ENCODE data around the gene PDCD1. TPM values are rescaled to one million over a fixed set of nuclear protein-coding genes. Genes with fewer than 3 reads are reported as not detected.
A peak's percentile ranks its signal among the peaks of the same experiment; 100 is the strongest.

PDCD1 gene
- total RNA-seq, 5 donors from 2014 or later (not counting 1 experiment from before 2014, with no cell fraction given), result 1.3 to 6.8 (median 5.2) TPM

DNA sequence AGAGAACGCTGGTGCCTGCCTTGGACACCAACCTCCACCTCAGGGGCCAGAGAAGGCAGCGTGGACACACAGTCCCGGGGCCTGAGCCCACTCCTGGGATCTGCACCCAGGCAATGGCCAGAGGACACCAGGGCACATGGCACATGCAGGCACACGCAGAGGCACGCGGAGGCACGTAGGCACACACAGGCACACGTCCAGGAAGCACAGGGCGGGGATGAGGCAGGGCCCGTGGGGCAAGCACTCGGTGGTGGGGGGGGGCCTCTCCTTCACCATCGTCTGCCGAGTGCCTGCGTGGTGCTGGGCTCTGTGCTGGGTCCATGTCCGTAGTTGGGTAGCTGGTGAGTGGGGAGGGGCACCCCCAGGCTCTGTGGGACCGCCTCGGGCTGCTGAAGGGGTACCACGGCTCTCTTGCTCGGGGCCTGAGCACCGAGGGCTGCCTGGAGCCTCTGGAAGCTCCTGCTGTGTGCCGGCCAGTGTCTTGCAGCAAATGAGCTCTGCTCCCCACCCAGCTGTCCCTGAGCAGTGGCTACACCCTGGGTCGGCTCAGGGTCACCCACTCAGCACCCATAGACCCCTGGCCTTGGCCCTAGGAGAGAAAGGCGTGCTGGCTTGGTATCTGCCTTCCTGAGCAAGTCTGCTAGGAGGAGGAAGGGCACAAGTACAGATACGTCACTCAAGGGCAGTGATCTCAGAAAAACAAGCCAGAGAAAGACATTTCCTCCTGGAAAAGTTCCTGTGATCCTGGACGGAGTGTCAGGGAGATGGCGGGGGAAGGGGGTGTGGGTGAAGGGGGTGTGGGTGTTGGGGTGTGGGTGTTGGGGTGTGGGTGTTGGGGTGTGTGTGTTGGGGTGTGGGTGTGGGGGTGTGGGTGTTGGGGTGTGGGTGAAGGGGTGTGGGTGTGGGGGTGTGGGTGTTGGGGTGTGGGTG lies 37.3 kb upstream of the PDCD1 start:
- 89% methylated on average over 16 of the region's 26 CpGs for WGBS (ENCODE audit: insufficient coverage)
- Histone ChIP-seq H3K36me3 (ENCODE audit: control insufficient read depth in 2 of 2, extremely low read depth in 1 of 2, insufficient read depth in 1 of 2, low read length in 1 of 2) (peaks cover 0 to 5% of the 10 kb centered on the region in 2 donors), H3K4me3 (ENCODE audit: control insufficient read depth in 1 of 2, extremely low read depth in 1 of 2, low read length in 1 of 2) (no peak overlapping the region), H3K9me3 (no peaks in the 10 kb centered on the region), H3K27ac (ENCODE audit: low read length) (no peak overlapping the region), H3K27me3 (replicated peaks in 1 of 2; ENCODE audit: control insufficient read depth in 2 of 2, extremely low read depth in 1 of 2, insufficient read depth in 2 of 2, low read length in 1 of 2) (peaks cover 0 to 1% of the 10 kb centered on the region in 2 experiments), H3K4me1 (ENCODE audit: control insufficient read depth in 1 of 2, extremely low read depth in 1 of 2, insufficient read depth in 2 of 2, low read length in 2 of 2) (peaks cover 0 to 7% of the 10 kb centered on the region in 2 experiments)
- POLR2A ChIA-PET, result no interaction called here
- Mint-ChIP-seq H3K4me1 (peaks cover 0 to 13% (median 8%) of the 10 kb centered on the region in 3 donors), H3K27ac (peak overlapping the region in 1 of 2 donors; percentile 75), H3K4me3 (no peak overlapping the region), H3K36me3 (peaks cover 7% of the 10 kb centered on the region), H3K9me3 (no peaks in the 10 kb centered on the region), H3K27me3 (no peaks in the 10 kb centered on the region)
- CTCF ChIA-PET, result no interaction called here
- DNase-seq (peak in 6 of 35 experiments; percentile 1 to 56 (median 19)), ATAC-seq (replicated peaks in 1 of 4) (no peak)

DNA sequence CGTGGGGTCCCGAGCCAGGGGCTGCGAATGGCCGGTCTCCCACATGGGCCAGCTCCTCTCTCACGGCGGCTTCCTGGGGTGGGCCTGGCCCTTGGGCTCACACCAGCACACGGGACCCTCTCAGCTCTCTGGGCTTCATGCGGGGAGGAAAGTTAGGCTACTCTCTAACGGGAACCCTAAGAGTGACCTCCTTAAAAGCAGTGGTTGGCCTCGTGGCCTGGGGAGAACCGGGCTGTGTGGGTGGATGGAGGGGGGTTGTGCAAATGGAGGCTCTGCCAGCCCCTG lies 36.7 kb upstream of the PDCD1 start:
- Mint-ChIP-seq H3K9me3 (no peaks in the 10 kb centered on the region), H3K4me1 (peaks cover 0 to 13% (median 8%) of the 10 kb centered on the region in 3 donors), H3K36me3 (peaks cover 7% of the 10 kb centered on the region), H3K27ac (no peak overlapping the region), H3K4me3 (no peak overlapping the region), H3K27me3 (no peaks in the 10 kb centered on the region)
- Histone ChIP-seq H3K27ac (ENCODE audit: low read length) (no peak overlapping the region), H3K36me3 (ENCODE audit: control insufficient read depth in 2 of 2, extremely low read depth in 1 of 2, insufficient read depth in 1 of 2, low read length in 1 of 2) (peaks cover 0 to 10% of the 10 kb centered on the region in 2 donors), H3K4me1 (ENCODE audit: control insufficient read depth in 1 of 2, extremely low read depth in 1 of 2, insufficient read depth in 2 of 2, low read length in 2 of 2) (peaks cover 0 to 7% of the 10 kb centered on the region in 2 experiments), H3K4me3 (ENCODE audit: control insufficient read depth in 1 of 2, extremely low read depth in 1 of 2, low read length in 1 of 2) (no peak overlapping the region), H3K27me3 (replicated peaks in 1 of 2; ENCODE audit: control insufficient read depth in 2 of 2, extremely low read depth in 1 of 2, insufficient read depth in 2 of 2, low read length in 1 of 2) (no peaks in the 10 kb centered on the region), H3K9me3 (no peaks in the 10 kb centered on the region)
- ChIA-PET CTCF (no interaction called here), POLR2A (no interaction called here)
- WGBS (ENCODE audit: insufficient coverage), result 87% methylated on average over 9 of the region's 11 CpGs
- DNase-seq, result no peak
- ATAC-seq (replicated peaks in 1 of 4), result no peak

DNA sequence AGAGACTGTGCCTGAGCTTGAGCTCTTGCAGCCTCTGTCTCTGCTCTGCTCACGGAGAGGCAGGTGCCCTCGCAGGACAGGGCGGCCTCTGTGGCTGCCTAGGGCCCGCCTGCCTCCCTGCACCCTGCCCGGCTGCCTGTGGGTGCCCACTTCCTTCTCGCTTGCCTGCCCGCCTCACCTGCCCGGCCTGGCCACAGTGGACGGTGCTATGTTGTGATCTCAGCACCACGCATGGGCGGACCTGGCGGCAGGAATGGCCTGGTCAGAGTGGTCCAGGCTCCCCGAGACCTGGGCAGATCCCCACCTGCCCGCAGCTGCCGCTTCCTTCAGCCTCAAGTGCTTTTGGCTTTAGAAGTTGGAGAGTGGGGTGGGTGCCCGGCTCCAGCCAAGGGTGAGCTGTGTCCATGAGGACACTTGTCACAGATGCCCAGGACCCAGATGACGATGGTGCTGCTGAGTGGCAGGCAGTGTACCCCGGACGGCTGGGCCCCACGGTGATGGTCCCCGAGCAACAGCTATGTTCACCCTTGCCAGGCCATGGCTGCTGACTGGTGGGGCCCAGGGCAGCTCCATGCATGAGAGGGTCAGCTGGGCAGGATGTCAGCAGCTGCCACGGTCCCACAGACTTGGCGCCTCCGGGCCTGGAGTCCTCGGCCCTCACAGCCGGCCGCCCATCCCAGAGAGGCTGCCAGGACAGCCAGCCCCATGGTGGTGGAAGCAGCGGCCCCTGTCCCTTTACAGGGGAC lies 36.2 kb upstream of the PDCD1 start:
- ChIA-PET POLR2A (no interaction called here), CTCF (no interaction called here)
- Mint-ChIP-seq H3K4me3 (no peak overlapping the region), H3K27me3 (no peaks in the 10 kb centered on the region), H3K9me3 (no peaks in the 10 kb centered on the region), H3K27ac (no peak overlapping the region), H3K4me1 (peaks cover 0 to 15% (median 8%) of the 10 kb centered on the region in 3 donors), H3K36me3 (peaks cover 9% of the 10 kb centered on the region)
- Histone ChIP-seq H3K9me3 (no peaks in the 10 kb centered on the region), H3K36me3 (ENCODE audit: control insufficient read depth in 2 of 2, extremely low read depth in 1 of 2, insufficient read depth in 1 of 2, low read length in 1 of 2) (peaks cover 0 to 11% of the 10 kb centered on the region in 2 donors), H3K27ac (ENCODE audit: low read length) (no peak overlapping the region), H3K27me3 (replicated peaks in 1 of 2; ENCODE audit: control insufficient read depth in 2 of 2, extremely low read depth in 1 of 2, insufficient read depth in 2 of 2, low read length in 1 of 2) (no peaks in the 10 kb centered on the region), H3K4me3 (ENCODE audit: control insufficient read depth in 1 of 2, extremely low read depth in 1 of 2, low read length in 1 of 2) (no peak overlapping the region), H3K4me1 (ENCODE audit: control insufficient read depth in 1 of 2, extremely low read depth in 1 of 2, insufficient read depth in 2 of 2, low read length in 2 of 2) (peaks cover 0 to 7% of the 10 kb centered on the region in 2 experiments)
- DNase-seq (peak in 2 of 35 experiments; percentile 1 to 23), ATAC-seq (replicated peaks in 1 of 4) (no peak)
- 90% methylated on average over 28 of the region's 28 CpGs for WGBS (ENCODE audit: insufficient coverage)

DNA sequence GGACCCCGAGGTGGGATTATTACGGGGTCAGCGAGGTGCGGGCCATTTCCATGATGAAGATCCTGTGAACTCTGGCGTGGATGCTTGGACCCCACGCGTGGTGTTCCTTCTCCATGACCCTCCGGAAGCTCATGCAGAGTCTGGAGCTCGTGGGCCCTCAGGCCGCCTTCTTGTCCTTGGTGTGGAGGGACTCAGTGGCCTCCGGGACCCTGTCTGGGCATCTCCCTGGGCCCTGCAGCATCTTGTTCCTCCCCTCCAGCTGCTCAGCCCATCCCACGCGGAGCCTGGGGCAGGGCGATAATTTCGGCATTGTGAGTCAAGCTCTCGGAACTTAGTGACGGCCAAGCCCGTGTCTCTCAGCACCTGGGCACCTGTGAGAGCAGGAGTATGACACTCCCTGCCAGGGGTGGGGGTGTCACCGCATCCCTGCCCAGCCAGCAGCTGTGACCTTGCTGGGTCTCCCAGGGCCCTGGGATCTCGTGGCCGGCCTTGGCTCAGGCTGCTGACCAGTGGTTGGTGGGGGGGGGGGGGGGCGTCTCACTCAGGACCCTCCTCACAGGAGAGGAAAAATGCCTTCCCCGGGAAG lies 35.5 kb upstream of the PDCD1 start:
- Histone ChIP-seq H3K36me3 (ENCODE audit: control insufficient read depth in 2 of 2, extremely low read depth in 1 of 2, insufficient read depth in 1 of 2, low read length in 1 of 2) (peaks cover 2 to 11% of the 10 kb centered on the region in 2 donors), H3K27me3 (replicated peaks in 1 of 2; ENCODE audit: control insufficient read depth in 2 of 2, extremely low read depth in 1 of 2, insufficient read depth in 2 of 2, low read length in 1 of 2) (no peaks in the 10 kb centered on the region), H3K9me3 (no peaks in the 10 kb centered on the region), H3K4me3 (ENCODE audit: control insufficient read depth in 1 of 2, extremely low read depth in 1 of 2, low read length in 1 of 2) (no peak overlapping the region), H3K4me1 (ENCODE audit: control insufficient read depth in 1 of 2, extremely low read depth in 1 of 2, insufficient read depth in 2 of 2, low read length in 2 of 2) (peaks cover 0 to 7% of the 10 kb centered on the region in 2 experiments), H3K27ac (ENCODE audit: low read length) (no peak overlapping the region)
- peak in 1 of 35 experiments; percentile 1 for DNase-seq
- 95% methylated on average over 10 of the region's 23 CpGs for WGBS (ENCODE audit: insufficient coverage)
- no peak overlapping the region for H3K4me3 Mint-ChIP-seq
- peaks cover 10% of the 10 kb centered on the region for H3K36me3 Mint-ChIP-seq
- H3K27me3 Mint-ChIP-seq, result no peaks in the 10 kb centered on the region
- peaks cover 0 to 2% (median 0%) of the 10 kb centered on the region in 3 donors for H3K9me3 Mint-ChIP-seq
- ATAC-seq (replicated peaks in 1 of 4), result no peak
- CTCF ChIA-PET, result no interaction called here
- POLR2A ChIA-PET, result no interaction called here
- no peak overlapping the region for H3K27ac Mint-ChIP-seq
- H3K4me1 Mint-ChIP-seq, result peaks cover 7 to 18% (median 12%) of the 10 kb centered on the region in 3 donors

DNA sequence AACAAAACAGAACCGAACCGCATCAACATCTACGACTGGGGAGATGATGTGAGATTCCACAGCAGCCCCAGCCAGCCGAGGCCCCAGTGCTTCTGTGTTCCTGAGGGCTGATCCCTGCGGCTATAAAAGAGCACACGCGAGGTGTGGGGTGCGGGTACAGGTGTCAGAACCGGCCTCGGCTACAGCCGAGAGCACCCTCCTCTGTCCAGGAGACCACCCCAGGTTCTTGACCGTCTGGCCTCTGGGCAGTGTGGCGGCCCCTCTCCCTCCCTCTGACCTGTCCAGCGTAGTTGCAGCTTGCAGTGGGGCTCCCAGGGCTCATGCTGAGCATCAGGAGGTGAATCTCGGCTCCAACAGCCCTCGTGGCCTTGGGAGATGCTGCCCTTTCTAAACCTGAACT lies 34.6 kb upstream of the PDCD1 start:
- POLR2A ChIA-PET, result no interaction called here

More for the DNA sequence above, 34.6 kb upstream of the PDCD1 start:
- no peak for ATAC-seq (replicated peaks in 1 of 4)
- CTCF ChIA-PET, result no interaction called here
- no peak overlapping the region for H3K4me3 ChIP-seq (ENCODE audit: control insufficient read depth in 1 of 2, extremely low read depth in 1 of 2, low read length in 1 of 2)
- no peak for DNase-seq
- peaks cover 10% of the 10 kb centered on the region for H3K36me3 Mint-ChIP-seq
- no peak overlapping the region for H3K27ac ChIP-seq (ENCODE audit: low read length)
- no peak overlapping the region for H3K4me3 Mint-ChIP-seq
- H3K4me1 ChIP-seq (ENCODE audit: control insufficient read depth in 1 of 2, extremely low read depth in 1 of 2, insufficient read depth in 2 of 2, low read length in 2 of 2), result peaks cover 0 to 7% of the 10 kb centered on the region in 2 experiments
- peaks cover 13 to 24% (median 18%) of the 10 kb centered on the region in 3 donors for H3K4me1 Mint-ChIP-seq
- no peaks in the 10 kb centered on the region for H3K27me3 Mint-ChIP-seq
- no peaks in the 10 kb centered on the region for H3K9me3 ChIP-seq
- H3K9me3 Mint-ChIP-seq, result peaks cover 0 to 4% (median 0%) of the 10 kb centered on the region in 3 donors
- H3K36me3 ChIP-seq (ENCODE audit: control insufficient read depth in 2 of 2, extremely low read depth in 1 of 2, insufficient read depth in 1 of 2, low read length in 1 of 2), result peaks cover 2 to 11% of the 10 kb centered on the region in 2 donors
- no peaks in the 10 kb centered on the region for H3K27me3 ChIP-seq (replicated peaks in 1 of 2; ENCODE audit: control insufficient read depth in 2 of 2, extremely low read depth in 1 of 2, insufficient read depth in 2 of 2, low read length in 1 of 2)
- whole genome bisulfite sequencing (ENCODE audit: insufficient coverage), result 95% methylated on average over 12 of the region's 16 CpGs
- H3K27ac Mint-ChIP-seq, result no peak overlapping the region
